TTC549 (cell line): ENCODE measurements around the gene BFSP2.

Source experiments
- FAIRE-seq: peaks from 2 replicates; lab custom pipeline; 2012; peaks lifted over from hg19 to GRCh38; lab: Jason Lieb, UNC

The BFSP2 gene

DNA sequence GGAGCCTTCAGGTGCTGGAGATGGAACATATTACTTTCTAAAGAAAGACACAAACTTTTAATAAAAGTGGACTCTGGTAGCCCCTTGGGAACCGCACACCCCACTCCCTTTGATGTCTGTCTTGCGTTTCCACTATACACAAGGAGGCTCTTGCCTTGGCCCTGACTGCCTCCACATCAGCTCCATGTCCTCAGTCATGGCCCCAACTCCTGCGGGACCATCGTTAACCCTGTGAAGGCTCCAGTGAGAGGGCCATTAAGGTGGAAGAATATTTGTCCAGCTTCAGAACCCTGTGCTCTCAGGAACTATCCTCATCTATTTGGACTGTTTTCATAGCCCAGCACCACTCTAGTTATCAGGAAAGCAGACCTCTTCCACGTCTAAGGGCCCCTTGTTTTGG, 16.1 kb upstream of the BFSP2 start:
- FAIRE-seq, result no peak

DNA sequence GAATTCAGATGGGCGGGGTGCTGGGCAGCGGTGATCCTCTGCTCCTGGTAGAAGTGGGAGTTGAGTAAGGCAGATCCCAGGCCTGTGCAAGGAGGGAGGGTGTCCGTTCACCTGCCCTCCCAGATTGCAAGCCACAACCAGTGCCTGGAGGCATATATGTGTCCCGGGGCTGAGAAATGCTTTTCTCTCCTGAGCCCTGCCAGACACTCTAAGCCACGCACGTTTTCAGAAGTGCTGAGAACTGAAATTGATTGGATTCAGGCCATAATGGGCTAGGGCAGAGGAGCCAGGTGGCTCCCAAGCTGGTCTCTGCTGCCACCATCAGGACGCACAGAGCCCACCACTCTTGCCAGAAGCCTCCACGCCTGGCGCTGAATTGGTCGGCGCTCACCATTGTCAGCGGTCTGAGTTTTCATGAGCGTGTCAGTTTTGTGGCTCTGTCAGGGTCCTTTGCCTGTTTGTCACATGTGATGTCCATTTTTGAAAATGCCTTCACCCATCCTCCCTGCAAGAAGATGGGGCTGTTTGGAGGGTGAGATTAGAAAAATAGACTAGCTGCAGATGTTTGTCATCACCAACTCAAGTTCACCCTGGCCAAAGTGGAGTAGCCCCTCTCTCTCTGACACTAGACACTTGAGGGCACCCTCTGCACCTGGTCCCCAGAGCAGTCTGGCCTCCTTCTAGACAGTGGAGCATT, 15.4 kb upstream of the BFSP2 start:
- no peak for FAIRE-seq

DNA sequence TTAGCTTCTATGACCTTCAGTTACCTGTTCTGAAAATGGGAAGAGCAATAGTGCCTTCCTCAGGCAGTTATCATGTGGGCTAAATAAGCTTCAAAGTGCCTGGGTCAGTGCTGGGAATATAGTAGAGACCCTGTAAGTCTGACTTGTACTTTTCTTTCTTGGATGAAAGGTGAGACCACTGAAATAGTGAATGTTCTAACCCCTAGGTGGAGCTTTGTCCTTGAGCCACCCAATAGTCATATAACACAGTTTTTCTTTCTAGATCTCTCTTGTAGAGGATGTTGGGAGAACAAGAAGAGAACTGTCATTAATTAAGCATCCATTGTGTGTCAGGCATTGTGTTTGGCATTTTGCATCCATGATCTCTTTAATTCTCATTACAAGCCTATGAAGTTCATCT, 13.0 kb upstream of the BFSP2 start:
- no peak for FAIRE-seq

DNA sequence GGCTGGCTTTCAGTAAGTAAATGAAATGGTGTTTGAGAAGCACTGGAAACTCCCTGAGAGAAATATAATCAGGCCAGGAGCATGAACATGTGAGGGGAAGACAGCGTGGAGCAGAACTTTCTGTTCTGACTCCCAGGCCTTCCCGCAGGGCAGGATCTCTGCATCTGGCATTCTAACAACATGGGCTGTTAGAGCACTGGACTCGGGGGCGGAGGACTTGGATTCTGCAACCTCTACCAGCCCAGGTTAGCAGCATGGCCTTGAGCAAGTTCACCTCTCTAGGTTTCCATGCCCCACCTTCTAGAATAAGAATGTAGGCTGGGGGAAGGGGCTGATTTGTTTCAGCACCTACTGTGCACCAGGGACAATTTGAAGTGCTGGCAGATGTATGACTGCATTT, 12.5 kb upstream of the BFSP2 start:
- no peak for FAIRE-seq

DNA sequence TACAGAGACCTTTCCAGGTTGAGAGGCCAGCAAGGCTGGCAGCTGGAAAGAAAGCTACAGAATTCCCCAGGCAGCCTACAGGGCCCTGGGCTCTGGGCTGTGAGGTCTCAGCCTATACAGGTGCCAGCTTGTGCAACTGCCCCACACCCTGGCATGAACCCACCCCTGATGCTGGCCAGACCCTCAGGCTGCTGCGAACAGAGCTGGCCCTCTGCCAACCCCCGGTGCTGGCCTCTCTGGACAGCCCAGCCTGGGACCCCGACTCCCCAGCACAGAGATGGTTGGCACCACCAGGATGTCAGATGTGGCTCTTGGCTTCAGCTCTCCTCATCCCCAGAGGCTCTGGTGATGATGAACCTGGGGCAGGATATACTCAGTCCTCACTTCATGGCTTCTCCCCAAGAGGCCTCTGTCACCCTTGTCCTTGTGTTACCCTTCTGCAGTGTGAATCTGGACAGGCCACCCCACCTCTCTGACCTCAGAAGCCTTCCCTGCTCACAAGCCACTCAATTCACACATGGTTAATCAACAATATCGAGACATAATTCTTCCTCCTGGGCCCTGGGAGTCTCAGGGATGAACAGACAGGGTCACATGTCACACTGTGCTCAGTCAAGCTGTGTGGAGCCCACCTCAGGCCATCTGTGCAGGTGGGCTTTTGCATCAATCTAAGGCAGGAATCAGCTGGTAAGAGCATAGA, 11.0 kb upstream of the BFSP2 start:
- FAIRE-seq, result no peak

DNA sequence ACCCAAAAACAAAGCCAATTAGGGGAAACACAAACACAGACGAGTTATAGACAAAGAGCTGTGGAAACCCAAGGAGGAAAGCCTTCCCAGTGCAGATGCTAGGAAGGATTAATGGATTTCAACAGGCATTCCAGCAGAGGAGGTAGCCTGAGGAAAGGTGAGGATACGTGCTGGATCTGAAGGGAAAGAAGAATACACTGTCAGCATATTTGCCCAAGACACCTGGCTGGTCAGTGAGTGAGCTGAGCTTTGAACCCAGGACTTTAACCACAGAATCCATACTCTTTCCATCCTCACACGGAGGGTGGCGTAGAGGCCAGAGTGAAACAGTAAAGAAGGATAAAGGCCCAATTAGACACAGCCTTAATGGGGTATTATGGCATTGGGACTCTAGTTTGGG, 9.1 kb upstream of the BFSP2 start:
- no peak for FAIRE-seq

DNA sequence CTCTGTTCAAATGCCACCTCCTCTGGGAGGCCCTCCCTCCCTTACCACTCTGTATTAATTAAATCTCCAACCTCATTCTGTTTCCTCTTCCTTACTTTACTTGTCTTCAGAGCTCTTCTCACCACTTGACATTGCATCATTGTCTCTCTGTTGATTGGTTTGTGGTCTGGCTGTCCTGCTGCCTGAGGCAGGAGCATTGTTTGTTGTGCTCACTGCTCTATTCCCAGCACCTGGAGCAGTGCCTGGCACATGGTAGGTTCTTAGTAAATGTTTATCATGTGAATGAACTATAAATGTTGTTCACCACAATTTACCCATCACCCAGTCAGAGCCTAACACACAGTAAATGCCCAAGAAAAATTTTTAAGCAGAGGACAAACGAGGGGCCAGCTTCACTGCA, 6.7 kb upstream of the BFSP2 start:
- FAIRE-seq, result no peak

DNA sequence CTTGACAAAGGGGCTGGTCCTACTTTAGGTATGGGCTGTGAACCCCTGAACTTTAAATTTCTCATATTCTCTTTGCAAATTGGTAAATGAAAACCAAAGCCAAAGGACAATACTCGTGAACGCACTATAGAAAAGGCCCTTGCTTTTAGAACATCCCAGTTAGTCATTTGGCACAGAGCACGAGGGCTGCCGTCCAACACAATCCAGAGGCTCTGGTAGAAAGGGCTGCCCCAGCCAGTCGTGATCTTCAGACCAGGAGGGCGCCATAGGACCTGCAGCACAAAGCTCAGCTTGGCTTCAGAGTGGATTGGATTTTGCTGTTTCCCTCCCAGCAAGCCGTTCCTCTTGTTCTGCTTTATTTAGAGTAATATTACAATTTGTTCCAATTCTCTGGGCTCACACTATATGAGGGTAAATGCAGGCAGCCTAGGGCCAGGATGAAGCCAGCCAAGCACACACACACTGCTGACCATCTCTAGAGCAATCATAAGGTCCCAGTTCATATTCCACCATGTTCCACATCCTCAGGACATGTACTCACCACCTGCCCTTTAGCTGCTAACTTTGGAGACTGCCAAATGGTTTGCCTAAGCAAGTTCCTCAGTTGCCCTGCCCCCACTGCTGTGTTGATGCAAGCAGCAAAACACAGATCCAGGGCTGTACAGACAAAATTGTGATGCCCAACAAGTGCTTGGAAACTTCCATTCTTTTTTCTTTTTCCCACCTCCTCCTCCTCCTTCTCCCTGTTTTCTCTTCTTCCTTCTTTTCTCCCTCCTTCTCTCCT, 6.0 kb upstream of the BFSP2 start:
- no peak for FAIRE-seq

DNA sequence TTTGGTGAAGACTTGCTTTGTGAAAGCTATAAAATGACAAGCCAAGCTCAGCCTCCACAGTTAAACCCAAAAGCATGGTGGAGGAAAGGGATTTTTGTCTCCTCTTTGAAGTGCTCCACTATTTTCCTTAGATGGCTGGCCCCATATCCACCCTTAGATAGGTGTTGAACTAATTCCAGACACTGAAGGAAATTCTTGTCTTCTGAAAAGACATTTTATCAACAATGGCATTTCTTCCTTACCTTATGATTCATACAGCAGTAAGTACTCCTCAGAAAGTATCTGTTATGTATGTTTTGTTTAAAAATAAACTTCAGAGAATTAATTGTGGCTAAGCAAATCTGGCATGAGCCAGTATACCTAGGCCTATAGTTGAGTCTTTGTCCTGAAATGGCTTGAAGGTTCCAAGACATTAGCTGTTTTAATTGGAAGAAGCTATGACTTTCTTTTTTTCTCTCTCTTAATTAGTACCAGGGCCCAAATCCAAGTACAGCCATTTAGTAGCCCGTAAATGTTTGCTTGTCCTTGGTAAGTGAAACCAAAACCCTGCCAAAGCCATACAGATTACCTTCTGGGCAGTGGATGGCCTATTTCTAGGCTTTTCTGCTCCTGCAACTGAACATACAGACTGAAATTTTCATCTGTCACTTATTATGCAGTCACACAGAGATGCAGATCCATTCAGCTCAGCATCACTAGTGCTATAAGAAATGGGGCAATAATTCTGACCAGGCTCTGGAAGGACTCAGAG, 5.1 kb upstream of the BFSP2 start:
- FAIRE-seq, result no peak

DNA sequence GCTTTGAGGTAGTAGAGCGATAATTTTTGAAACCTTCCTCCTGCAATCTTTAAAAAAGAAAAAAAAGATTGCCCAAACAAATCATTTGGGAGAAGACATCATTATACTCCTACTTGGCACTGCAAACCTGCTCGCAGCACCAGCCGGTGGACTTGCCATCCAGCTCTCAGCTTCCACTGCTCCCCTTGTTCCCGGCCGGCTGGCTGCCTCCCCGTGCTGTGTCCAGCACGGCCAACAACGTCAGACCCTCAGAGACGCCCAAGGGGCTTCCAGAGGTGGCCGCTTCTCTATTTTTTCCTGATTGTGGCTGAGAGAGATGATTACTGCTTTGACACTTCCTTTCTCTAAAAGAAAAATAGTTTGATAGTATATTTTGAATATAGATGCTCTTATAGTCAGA, 3.0 kb upstream of the BFSP2 start:
- FAIRE-seq, result no peak

DNA sequence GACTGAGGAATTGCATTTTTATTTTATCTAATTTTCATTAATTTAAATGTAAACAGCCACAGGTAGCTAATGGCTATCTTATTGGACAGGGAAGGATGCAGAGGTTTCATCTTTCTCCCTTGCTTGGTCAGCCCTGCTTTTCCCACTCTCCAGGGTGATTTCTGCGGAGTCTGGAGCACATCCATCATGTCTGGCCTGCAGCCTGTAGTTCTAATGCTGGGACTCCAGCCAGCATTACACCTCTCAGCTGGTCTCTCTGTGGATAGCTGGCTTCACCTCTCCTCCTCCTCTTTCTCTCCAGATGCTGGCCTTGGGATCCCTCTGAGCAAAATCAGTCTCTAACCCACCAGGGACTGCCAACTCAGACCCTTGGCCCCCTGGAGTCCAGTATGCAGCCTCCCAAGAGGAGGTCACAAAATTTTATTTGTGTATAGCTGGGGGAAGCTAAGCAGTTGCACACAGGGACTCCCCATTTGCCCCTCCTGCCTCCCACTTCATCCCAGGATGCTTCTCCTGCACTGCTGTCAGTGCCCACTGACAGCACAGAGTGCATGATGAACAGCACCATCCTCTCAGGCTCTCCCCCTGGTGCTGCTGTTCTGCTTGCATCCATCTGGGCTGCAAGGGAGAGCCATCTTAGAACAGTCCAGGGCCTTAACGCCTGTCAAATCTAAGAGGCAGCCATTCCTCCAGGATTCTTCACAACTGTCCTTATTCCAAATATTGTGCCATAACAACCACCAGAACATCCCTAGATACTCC, 1.7 kb downstream of the BFSP2 start:
- FAIRE-seq, result no peak

DNA sequence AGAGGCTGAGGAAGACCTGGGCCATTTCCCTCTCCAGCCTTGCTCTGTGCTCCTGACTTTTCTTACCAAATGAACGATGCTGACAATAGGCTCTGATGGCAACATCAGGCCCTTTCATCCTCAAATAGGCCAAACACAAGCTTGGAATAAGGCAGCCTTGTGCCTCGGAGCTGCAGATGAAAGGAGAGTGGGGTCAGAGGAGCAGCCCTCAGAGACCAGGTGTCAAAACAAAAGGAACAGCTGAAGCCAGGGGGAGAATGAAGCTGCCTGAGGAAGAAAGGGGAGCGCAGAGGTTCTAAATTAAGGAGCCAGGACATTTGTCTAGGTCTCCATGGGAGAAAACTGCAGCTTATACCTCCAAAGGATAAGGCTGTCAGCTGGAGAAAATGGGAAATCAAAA, 5.1 kb downstream of the BFSP2 start:
- no peak for FAIRE-seq

DNA sequence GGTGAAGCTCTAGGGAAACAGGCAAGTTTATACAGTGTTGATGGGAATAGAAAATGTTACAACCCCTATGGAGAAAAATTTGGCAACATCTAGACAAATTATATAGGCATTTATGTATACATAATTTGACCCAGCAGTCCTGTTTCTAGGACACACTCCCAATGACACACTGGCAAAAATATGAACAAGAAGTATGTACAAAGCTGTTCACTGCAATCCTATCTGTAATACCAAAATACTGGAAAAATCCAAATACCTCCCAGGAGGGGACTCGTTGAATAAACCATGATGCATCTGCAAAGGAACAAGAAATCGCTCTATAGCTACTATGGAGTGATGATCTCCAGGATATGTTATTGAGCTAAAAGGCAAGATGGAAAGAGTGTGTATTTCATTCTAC, 8.5 kb downstream of the BFSP2 start:
- FAIRE-seq, result no peak

DNA sequence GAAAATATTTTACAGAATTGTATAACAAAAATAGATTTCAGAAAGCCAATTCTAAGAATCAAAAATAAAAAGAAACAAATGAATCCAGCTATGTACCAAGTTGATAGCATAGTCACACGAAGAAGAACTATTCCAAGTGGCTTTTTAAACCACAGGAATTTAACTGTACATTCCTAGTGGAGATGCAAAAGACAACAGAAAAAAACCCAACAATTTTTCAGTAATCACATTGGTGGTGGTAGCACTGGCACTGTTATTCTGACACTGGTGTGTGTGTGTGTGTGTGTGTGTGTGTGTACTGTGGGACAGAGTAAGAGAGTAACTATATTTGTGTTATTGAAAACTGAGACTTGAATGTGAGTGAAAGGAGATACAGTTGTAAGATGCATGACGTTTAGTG, 9.1 kb downstream of the BFSP2 start:
- FAIRE-seq, result no peak

DNA sequence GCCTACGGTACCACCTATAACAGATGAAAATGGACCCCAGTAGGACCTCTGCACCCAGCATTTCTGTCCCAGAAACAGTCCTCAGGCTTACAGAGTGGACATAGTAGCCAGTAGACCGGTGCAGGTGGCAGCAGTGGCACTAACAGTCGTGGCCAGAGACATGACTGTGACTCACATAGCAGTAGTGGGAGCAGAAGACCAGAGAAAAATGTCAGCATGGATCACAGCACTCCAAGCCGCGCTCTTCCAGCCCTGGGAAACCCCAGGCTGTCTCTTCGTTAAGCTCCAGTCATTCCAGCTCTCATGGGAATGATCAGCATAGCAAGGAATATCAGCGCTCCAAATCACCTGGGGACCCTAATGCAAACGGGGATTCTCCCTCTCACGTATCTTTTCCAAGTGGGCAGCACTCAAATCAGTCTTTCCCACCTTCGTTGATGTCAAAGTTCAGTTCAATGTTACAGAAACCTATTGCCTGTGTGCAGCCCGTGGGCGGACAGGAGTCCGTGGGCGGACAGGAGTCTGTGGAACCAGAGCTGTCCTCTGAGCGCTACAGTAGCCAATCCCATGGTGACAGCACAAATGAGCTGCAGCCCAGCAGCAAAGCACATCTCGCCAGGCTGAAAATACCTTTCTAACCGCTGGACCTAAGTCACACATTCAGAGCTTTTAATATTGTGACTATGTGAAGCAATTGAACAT, 10.5 kb downstream of the BFSP2 start:
- FAIRE-seq, result no peak

DNA sequence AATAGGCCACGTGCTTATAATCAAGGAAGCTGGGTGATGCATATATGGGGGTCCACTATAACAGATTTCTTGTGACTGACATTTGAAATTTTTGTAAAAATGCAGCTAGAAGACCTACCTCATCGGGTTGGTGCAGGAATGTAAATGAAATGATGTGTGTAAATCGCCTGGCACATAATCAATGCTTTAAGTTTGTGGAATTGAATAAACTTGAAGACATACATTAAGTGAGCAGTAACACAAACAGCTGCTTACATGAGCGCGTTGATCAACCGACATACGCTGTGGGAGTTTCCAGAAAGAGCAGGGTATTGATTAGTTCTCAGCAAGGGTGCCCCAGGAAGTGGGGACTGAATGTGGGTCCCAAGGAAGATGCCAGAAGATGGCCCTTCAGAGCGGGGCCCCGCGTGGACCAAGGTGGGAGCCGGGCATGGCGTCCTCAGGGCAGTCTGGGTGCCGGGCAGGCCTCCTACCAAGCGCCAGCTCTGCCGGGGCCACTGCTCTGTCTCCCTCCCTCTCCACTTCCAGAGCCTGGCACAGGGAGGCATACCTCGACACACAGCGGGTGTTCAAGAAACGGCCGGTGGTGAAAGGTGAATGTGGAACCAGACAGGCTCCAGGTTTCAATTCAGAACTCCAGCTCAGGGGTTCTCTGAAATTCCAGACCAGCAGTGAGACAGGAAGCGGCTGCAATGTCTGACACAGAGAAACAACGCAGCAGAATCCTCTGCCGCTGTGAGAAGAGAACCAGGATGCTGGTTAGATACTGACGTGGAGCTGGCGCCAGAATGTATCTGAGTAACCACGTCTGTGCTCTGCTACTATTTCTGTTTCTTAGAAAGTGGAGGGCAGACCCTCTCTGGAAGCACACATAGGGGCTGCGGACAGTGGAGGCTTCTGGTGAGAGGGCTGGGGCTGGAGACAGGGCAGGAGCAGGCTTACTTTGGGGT, 12.6 kb downstream of the BFSP2 start:
- FAIRE-seq, result no peak

DNA sequence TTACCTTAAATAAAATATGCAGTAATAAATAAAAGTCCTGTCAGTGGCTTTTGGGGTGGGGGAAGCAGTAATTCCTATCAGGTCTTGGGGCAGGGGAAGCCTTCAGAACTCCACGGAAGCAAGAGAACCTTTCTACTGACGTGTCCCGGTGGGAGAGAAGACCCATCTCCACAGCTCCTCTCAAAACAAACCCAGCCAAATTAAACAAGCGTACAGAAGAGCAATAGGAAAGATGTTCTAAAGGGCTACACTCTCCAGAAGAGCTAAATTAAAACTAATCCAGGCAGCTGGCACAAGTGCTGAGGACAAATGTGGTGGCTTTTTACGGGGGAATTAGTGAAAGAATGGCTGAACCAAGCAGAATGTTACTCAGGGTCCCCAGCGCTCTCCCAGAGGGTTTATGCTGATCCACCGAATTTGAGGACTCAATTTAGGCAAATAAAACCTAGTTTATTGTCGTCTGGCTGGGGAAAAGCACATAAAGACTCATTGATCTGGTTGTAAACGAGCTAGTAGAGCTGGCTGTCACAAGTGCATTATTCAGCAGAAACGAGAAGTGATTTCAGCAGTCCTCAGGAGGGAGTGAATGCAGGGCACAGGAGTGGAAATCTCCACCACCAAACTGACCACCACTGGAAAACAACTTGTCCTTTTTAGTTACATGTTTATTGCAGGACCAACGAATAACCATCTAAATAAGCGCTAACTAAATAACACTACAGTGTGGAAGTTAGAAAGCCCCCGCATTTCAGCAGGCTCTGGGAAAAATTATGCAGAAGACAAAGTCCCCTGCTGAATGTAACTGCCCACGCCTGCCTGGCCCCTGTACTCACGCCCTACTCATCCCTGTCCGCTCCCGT, 13.5 kb downstream of the BFSP2 start:
- no peak for FAIRE-seq

DNA sequence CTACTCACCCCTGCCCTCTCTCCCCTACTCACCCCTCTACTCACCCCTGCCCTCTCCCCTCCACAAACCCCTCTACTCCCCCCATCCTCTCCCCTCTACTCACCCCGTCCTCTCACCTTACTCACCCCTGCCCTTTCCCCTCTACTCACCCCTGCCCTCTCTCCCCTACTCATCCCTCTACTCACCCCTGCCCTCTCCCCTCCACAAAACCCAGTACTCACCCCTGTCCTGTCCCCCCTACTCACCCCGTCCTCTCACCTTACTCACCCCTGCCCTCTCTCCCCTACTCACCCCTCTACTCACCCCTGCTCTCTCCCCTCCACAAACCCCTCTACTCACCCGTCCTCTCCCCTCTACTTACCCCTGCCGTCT, 14.2 kb downstream of the BFSP2 start:
- FAIRE-seq, result no peak

DNA sequence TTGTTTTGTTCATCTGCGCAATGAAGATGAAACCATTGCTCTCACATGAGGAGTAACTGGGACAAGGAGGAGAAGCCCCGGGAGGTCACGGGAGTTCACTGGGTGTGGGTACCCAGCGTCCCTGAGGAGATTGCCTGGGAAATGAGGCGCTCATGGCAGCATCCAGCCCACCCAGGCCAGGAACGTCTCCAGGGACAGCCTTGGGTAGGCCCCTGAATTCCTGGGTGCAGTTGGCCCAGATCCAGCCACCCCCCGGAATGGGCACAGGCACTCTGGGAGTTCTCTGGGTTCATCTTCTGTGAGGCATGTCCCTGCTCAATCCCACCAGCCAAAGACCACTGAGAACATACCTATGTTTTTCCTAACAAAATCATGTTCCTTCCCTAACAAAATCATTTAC, 18.5 kb downstream of the BFSP2 start:
- no peak for FAIRE-seq
